KOPT-K1 (cell line): ENCODE measurements around the gene NAXD.

Experiments
- H3K27ac ChIP-seq: fragments of 200-600 bp; sonication (generic); 2 replicates; pipeline ENCODE4 v1.5.1; 2016; ENCODE audit warnings: antibody characterized with exemption, mild to moderate bottlenecking, low read depth, low read length; ENCODE audit not compliant: poor library complexity, severe bottlenecking
- H3K36me3 ChIP-seq: fragments of 200-600 bp; sonication (generic); 2 replicates; pipeline ENCODE4 v1.5.1; 2017; ENCODE audit warnings: antibody characterized with exemption, mild to moderate bottlenecking, low read length, moderate library complexity; ENCODE audit not compliant: insufficient read depth
- H3K9me3 ChIP-seq: fragments of 200-600 bp; sonication (generic); 2 replicates; pipeline ENCODE4 v1.5.1; 2017; ENCODE audit warnings: antibody characterized with exemption, low read length, mild to moderate bottlenecking; ENCODE audit not compliant: insufficient read depth, poor library complexity, severe bottlenecking

Gene NAXD

GRCh38 chr13:110642291-110642981 lies 27.1 kb downstream of the NAXD start:
- no peak overlapping the region for H3K27ac ChIP-seq
- H3K9me3 ChIP-seq, result no peaks in the 10 kb centered on the region
- H3K36me3 ChIP-seq, result peaks cover 97% of the 10 kb centered on the region

GRCh38 chr13:110643324-110643723 lies 28.0 kb downstream of the NAXD start:
- H3K36me3 ChIP-seq, result peaks cover 96% of the 10 kb centered on the region
- H3K27ac ChIP-seq, result no peak overlapping the region
- no peaks in the 10 kb centered on the region for H3K9me3 ChIP-seq

GRCh38 chr13:110643768-110644421 lies 28.6 kb downstream of the NAXD start:
- Histone ChIP-seq H3K36me3 (peaks cover 96% of the 10 kb centered on the region), H3K9me3 (no peaks in the 10 kb centered on the region), H3K27ac (no peak overlapping the region)

- Histone ChIP-seq H3K27ac (no peak overlapping the region), H3K36me3 (peaks cover 96% of the 10 kb centered on the region), H3K9me3 (no peaks in the 10 kb centered on the region)
These were observed 29.7 kb downstream of the NAXD start for GRCh38 chr13:110644892-110645521.

GRCh38 chr13:110645750-110646149 lies 30.4 kb downstream of the NAXD start:
- Histone ChIP-seq H3K36me3 (peaks cover 96% of the 10 kb centered on the region), H3K9me3 (no peaks in the 10 kb centered on the region)

GRCh38 chr13:110646442-110647364 lies 31.4 kb downstream of the NAXD start:
- Histone ChIP-seq H3K36me3 (peaks cover 96% of the 10 kb centered on the region), H3K27ac (no peak overlapping the region), H3K9me3 (no peaks in the 10 kb centered on the region)

More at GRCh38 chr13:110645750-110646149, 30.4 kb downstream of the NAXD start:
- H3K27ac ChIP-seq, result no peak overlapping the region

GRCh38 chr13:110647365-110647737 lies 32.0 kb downstream of the NAXD start:
- H3K27ac ChIP-seq, result no peak overlapping the region
- peaks cover 96% of the 10 kb centered on the region for H3K36me3 ChIP-seq

GRCh38 chr13:110648146-110648819 lies 32.9 kb downstream of the NAXD start:
- Histone ChIP-seq H3K27ac (no peak overlapping the region), H3K9me3 (no peaks in the 10 kb centered on the region), H3K36me3 (peaks cover 96% of the 10 kb centered on the region)

More at GRCh38 chr13:110647365-110647737, 32.0 kb downstream of the NAXD start:
- no peaks in the 10 kb centered on the region for H3K9me3 ChIP-seq

GRCh38 chr13:110648848-110649421 lies 33.6 kb downstream of the NAXD start:
- H3K9me3 ChIP-seq, result no peaks in the 10 kb centered on the region
- peaks cover 96% of the 10 kb centered on the region for H3K36me3 ChIP-seq
- H3K27ac ChIP-seq, result no peak overlapping the region

GRCh38 chr13:110649551-110649950 lies 34.2 kb downstream of the NAXD start:
- H3K9me3 ChIP-seq, result no peaks in the 10 kb centered on the region
- no peak overlapping the region for H3K27ac ChIP-seq
- H3K36me3 ChIP-seq, result peaks cover 96% of the 10 kb centered on the region

- Histone ChIP-seq H3K27ac (no peak overlapping the region), H3K9me3 (no peaks in the 10 kb centered on the region), H3K36me3 (peaks cover 99% of the 10 kb centered on the region)
These were observed 35.1 kb downstream of the NAXD start for GRCh38 chr13:110650436-110650835.

- H3K9me3 ChIP-seq, result no peaks in the 10 kb centered on the region
These were observed 35.9 kb downstream of the NAXD start for GRCh38 chr13:110651271-110651670.

GRCh38 chr13:110651726-110652230 lies 36.4 kb downstream of the NAXD start:
- Histone ChIP-seq H3K9me3 (no peaks in the 10 kb centered on the region), H3K36me3 (peaks cover 95% of the 10 kb centered on the region), H3K27ac (no peak overlapping the region)

More at GRCh38 chr13:110651271-110651670, 35.9 kb downstream of the NAXD start:
- H3K27ac ChIP-seq, result no peak overlapping the region
- H3K36me3 ChIP-seq, result peaks cover 99% of the 10 kb centered on the region

GRCh38 chr13:110652231-110652730 lies 36.9 kb downstream of the NAXD start:
- Histone ChIP-seq H3K9me3 (no peaks in the 10 kb centered on the region), H3K27ac (no peak overlapping the region), H3K36me3 (peaks cover 93% of the 10 kb centered on the region)
